GM12878 (cell line): ENCODE results near the gene TTC23. TPM values are rescaled to one million over a fixed set of nuclear protein-coding genes. Genes with fewer than 3 reads are reported as not detected.

ENCODE experiments used
- ATAC-seq: fragments of 200-7000 bp; cut with Tn5 transposase; 3 replicates; pipeline ENCODE4 v1.9.1; 2020; ENCODE audit warnings: mild to moderate bottlenecking, moderate library complexity
- BruUV-seq: library from RNA; stranded (reverse); fragments of 400-500 nt; replicated peaks from 2 replicates; lab custom pipeline; 2021; lab: Mats Ljungman, UMichigan
- CTCF ChIA-PET: fragments of 300-600 bp; sonication (Branson Sonifier 250); formaldehyde crosslinking; extraction: SDS; loops from one replicate; lab custom pipeline; 2021; ENCODE audit warnings: inconsistent platforms; lab: Yijun Ruan, JAX
- POLR2A ChIA-PET: fragments of 350-600 bp; formaldehyde crosslinking; extraction: SDS; loops from one replicate; lab custom pipeline; 2021; ENCODE audit warnings: inconsistent platforms; lab: Charles Lee
- RAD21 ChIA-PET: fragments of 300-600 bp; sonication (Branson Sonifier 250); formaldehyde crosslinking; loops from one replicate; lab custom pipeline; 2023; ENCODE audit warnings: antibody characterized with exemption; ENCODE audit not compliant: unreplicated experiment; lab: Charles Lee
- SMC1A ChIA-PET: fragments of 300-600 bp; sonication (Branson Sonifier 250); formaldehyde crosslinking; loops from one replicate; lab custom pipeline; 2023; ENCODE audit not compliant: unreplicated experiment, uncharacterized antibody; lab: Charles Lee
- DNase-seq: peaks from one replicate; pipeline ENCODE4 v3.0.0-alpha.2; 2011; ENCODE audit warnings: low read depth, low spot score
- FAIRE-seq: peaks from 3 replicates; lab custom pipeline; 2011; peaks lifted over from hg19 to GRCh38; lab: Jason Lieb, UNC
- H2AFZ ChIP-seq: 2 replicates; pipeline ENCODE4 v1.6.0; 2011; ENCODE audit warnings: low read depth, low read length, control low read depth; ENCODE audit not compliant: control insufficient read depth
- H3K27ac ChIP-seq: 2 replicates; pipeline ENCODE4 v1.5.1; 2011; ENCODE audit warnings: control low read depth; ENCODE audit not compliant: control insufficient read depth, insufficient read depth
- H3K27me3 ChIP-seq, 2 experiments: replicated peaks in 1 of 2; 2 replicates each; pipeline versions ENCODE4 v1.6.0 to v1.6.1; 2011; ENCODE audit warnings: low read length in 1 of 2; ENCODE audit not compliant: control insufficient read depth in 2 of 2, insufficient read depth in 2 of 2
- H3K36me3 ChIP-seq, 2 experiments: 2 replicates each; pipeline ENCODE4 v1.5.1; 2011; ENCODE audit warnings: low read length in 1 of 2; ENCODE audit not compliant: control insufficient read depth in 2 of 2, insufficient read depth in 2 of 2
- H3K4me1 ChIP-seq: 2 replicates; pipeline ENCODE4 v1.6.1; 2011; ENCODE audit warnings: mild to moderate bottlenecking, low read length, moderate library complexity, mixed read lengths; ENCODE audit not compliant: control insufficient read depth, insufficient read depth
- H3K4me2 ChIP-seq: 2 replicates; pipeline ENCODE4 v1.6.0; 2011; ENCODE audit warnings: control low read depth; ENCODE audit not compliant: control insufficient read depth, insufficient read depth
- H3K4me3 ChIP-seq: fragments of 200-600 bp; sonication (generic); 2 replicates; pipeline ENCODE4 v1.5.1; 2016
- H3K79me2 ChIP-seq: 2 replicates; pipeline ENCODE4 v1.6.0; 2011; ENCODE audit warnings: low read length; ENCODE audit not compliant: control insufficient read depth, insufficient read depth
- H3K9ac ChIP-seq: 2 replicates; pipeline ENCODE4 v1.8.0; 2011; ENCODE audit warnings: low read length, control low read depth, mixed read lengths; ENCODE audit not compliant: control insufficient read depth, insufficient read depth
- H3K9me3 ChIP-seq: replicated peaks from 3 replicates; pipeline ENCODE4 v1.5.1; 2011; ENCODE audit warnings: mild to moderate bottlenecking, low read length; ENCODE audit not compliant: control insufficient read depth, insufficient read depth
- H4K20me1 ChIP-seq: 2 replicates; pipeline ENCODE4 v1.6.0; 2011; ENCODE audit not compliant: control insufficient read depth, insufficient read depth
- CHD2 ChIP-seq: IDR thresholded peaks from 2 replicates; pipeline ENCODE4 v1.6.1; 2011; ENCODE audit warnings: low read depth, low read length, improper control_type of control experiment, borderline replicate concordance
- EED ChIP-seq: sonication (generic); IDR thresholded peaks from 2 replicates; pipeline ENCODE4 v1.6.1; 2016; ENCODE audit warnings: antibody characterized with exemption, low read depth
- IRF5 ChIP-seq: fragments of 450-650 bp; IDR thresholded peaks from 2 replicates; pipeline ENCODE4 v1.6.1; 2017; ENCODE audit warnings: borderline replicate concordance
- LARP7 ChIP-seq: fragments of 450-650 bp; IDR thresholded peaks from 2 replicates; pipeline ENCODE4 v1.6.1; 2017; ENCODE audit warnings: mild to moderate bottlenecking
- MEF2A ChIP-seq: IDR thresholded peaks from 2 replicates; pipeline ENCODE4 v1.6.1; 2011; ENCODE audit warnings: low read depth, mild to moderate bottlenecking, low read length, moderate library complexity; ENCODE audit not compliant: insufficient read depth
- PML ChIP-seq: IDR thresholded peaks from 2 replicates; pipeline ENCODE4 v1.6.1; 2012; ENCODE audit warnings: low read length, inconsistent platforms
- YY1 ChIP-seq: IDR thresholded peaks from 2 replicates; pipeline ENCODE4 v1.6.1; 2011; ENCODE audit warnings: low read depth, mild to moderate bottlenecking, low read length
- WGBS: methylation state at CpG from one replicate; pipeline ENCODE4 v1.1.6; 2016; ENCODE audit warnings: low lambda C conversion rate; ENCODE audit not compliant: insufficient replicate concordance, insufficient coverage; ENCODE audit errors: missing lambda C conversion rate; 5-methylcytosine and 5-hydroxymethylcytosine counted together
- in situ Hi-C: fragments of 300-500 bp; cut with MboI; formaldehyde crosslinking; loops from 9 replicates; pipeline ENCODE4 v1.14.3; 2018; ENCODE audit warnings: mixed read lengths
- intact Hi-C: fragments of 100-400 bp; cut with micrococcal nuclease; formaldehyde crosslinking; loops from one replicate; pipeline ENCODE4 v1.14.2; 2022; ENCODE audit not compliant: unreplicated experiment
- polyA plus RNA-seq, 11 experiments: library from polyadenylated mRNA; depleted of rRNA in 4 of 11; unstranded in 6 of 11; stranded (reverse) in 5 of 11; fragments of >200 nt; fragmentation: Nextera tagmentation in 4 of 11; fragmentation: Illumina TruSeq in 1 of 11; extraction: Ambion mirVana in 4 of 11; extraction: Trizol in 1 of 11; gene quantifications; 1 replicate in 1 of 11; 2 replicates in 10 of 11; pipeline versions ENCODE4 v1.2.1 to v1.2.3, GENCODE V29; 2011 to 2016; ENCODE audit warnings: inconsistent platforms in 2 of 11, missing spikeins in 2 of 11, low read depth in 1 of 11
- total RNA-seq, 4 experiments: library from RNA; depleted of rRNA in 3 of 4; stranded (reverse); fragments of >200 nt in 3 of 4; fragmentation: Illumina TruSeq in 1 of 4; extraction: Trizol in 1 of 4; gene quantifications; 2 replicates each; pipeline versions ENCODE4 v1.2.1 to v1.2.3, GENCODE V29; 2013 to 2021
- TF ChIP-seq, protein P1 (sequence below): IDR thresholded peaks from 2 replicates; pipeline ENCODE4 v1.6.1; 2012; ENCODE audit warnings: low read depth, low read length, improper control_type of control experiment

Gene TTC23
- total and polyA plus RNA-seq, 10 of the 15 experiments (the other 5 are each of a cell fraction or from before 2014, with no cell fraction given) = 1.2 to 9.0 (median 6.5) TPM

DNA sequence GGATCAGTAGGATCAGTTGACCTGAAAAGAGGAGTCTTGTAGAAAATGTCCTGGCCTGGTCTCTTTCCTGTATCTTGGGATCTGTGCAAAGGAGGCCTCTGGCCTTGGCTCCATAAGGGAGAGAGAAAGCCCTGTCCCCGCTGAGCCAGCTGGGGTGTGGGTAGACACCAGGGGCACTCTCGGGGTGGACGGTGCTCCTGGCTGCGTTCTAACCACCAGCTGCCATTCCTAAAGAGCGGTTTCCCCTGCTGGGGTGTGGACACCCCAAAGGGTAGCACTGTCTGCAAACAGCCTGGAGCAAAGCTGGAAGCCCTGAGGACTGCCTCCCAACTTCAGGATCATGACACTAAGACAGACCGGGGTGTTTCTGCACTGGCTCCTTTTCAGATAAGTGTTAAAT is 121.0 kb downstream of the TTC23 start:
- Histone ChIP-seq H3K9me3 (no peaks in the 10 kb centered on the region), H3K4me1 (0 out of 2 replicates have a peak, but pooled peaks cover 3% of the 10 kb centered on the region), H3K36me3 (no peaks in the 10 kb centered on the region), H4K20me1 (no peaks in the 10 kb centered on the region)
- ATAC-seq (no peak), DNase-seq (no peak), FAIRE-seq (no peak)
- POLR2A ChIA-PET = no interaction called here
- in situ Hi-C loops (no loop called here), intact Hi-C loops (no loop called here)
- SMC1A ChIA-PET = interaction anchor here (0.7 to 1.9 kb wide), 4 partner anchors 14 to 1368 kb away, joined by 3 to 4 read pairs (median 4); no protein-coding TSS in a partner anchor
- RAD21 ChIA-PET = no interaction called here
- TF ChIP-seq YY1 (no peak), PML (no peak), EED (no peak), IRF5 (no peak), CHD2 (no peak), MEF2A (no peak), LARP7 (no peak)
- TF ChIP-seq, protein P1, sequence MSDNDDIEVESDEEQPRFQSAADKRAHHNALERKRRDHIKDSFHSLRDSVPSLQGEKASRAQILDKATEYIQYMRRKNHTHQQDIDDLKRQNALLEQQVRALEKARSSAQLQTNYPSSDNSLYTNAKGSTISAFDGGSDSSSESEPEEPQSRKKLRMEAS = no peak
- TF ChIP-seq, all 136 proteins: peak for 0
- no peak overlapping the region for H3K9ac ChIP-seq
- no peak overlapping the region for H3K4me2 ChIP-seq
- no TSS peak for BruUV-seq
- no peaks in the 10 kb centered on the region for H3K79me2 ChIP-seq
- 59% methylated on average over 6 of the region's 6 CpGs for WGBS
- no peak overlapping the region for H3K4me3 ChIP-seq
- CTCF ChIA-PET = interaction anchor here (0.9 to 1.2 kb wide), 2 partner anchors 25 to 49 kb away, joined by 3 read pairs; no protein-coding TSS in a partner anchor
- no peak overlapping the region for H2AFZ ChIP-seq
- no peak overlapping the region for H3K27ac ChIP-seq
- peaks cover 0 to 4% of the 10 kb centered on the region in 2 experiments; a peak in 3 of 4 replicates for H3K27me3 ChIP-seq
